ENCODE results near the gene SPATA7.

Gene SPATA7

GRCh38 chr14:88351966-88352691, 33.3 kb upstream of the SPATA7 start:
- Histone ChIP-seq H3K9me3 (ENCODE audit: severe bottlenecking) (no peaks in the 10 kb centered on the region), H3K4me3 (ENCODE audit: low read depth, low read length) (no peak overlapping the region), H3K27me3 (ENCODE audit: insufficient read depth, low read depth, severe bottlenecking) (no peaks in the 10 kb centered on the region), H3K36me3 (no peaks in the 10 kb centered on the region), H3K27ac (no peak overlapping the region)
- no peak for DNase-seq
- TF ChIP-seq CTCF (IDR thresholded peaks at IDR 0.05; ENCODE audit: low read depth, low read length), result no peak

- TF ChIP-seq CTCF (IDR thresholded peaks at IDR 0.05; ENCODE audit: low read depth, low read length), result no peak
- DNase-seq, result no peak
- H3K27me3 ChIP-seq (ENCODE audit: insufficient read depth, low read depth, severe bottlenecking), result no peaks in the 10 kb centered on the region
- H3K4me3 ChIP-seq (ENCODE audit: low read depth, low read length), result no peak overlapping the region
- H3K27ac ChIP-seq, result no peak overlapping the region
- no peaks in the 10 kb centered on the region for H3K9me3 ChIP-seq (ENCODE audit: severe bottlenecking)
- no peaks in the 10 kb centered on the region for H3K36me3 ChIP-seq
These were observed 32.8 kb upstream of the SPATA7 start for GRCh38 chr14:88352698-88353097.

- Histone ChIP-seq H3K4me3 (ENCODE audit: low read depth, low read length) (no peak overlapping the region), H3K36me3 (no peaks in the 10 kb centered on the region), H3K9me3 (ENCODE audit: severe bottlenecking) (no peaks in the 10 kb centered on the region), H3K27me3 (ENCODE audit: insufficient read depth, low read depth, severe bottlenecking) (no peaks in the 10 kb centered on the region), H3K27ac (no peak overlapping the region)
- TF ChIP-seq CTCF (IDR thresholded peaks at IDR 0.05; ENCODE audit: low read depth, low read length), result no peak
- no peak for DNase-seq
These were observed 31.1 kb upstream of the SPATA7 start for GRCh38 chr14:88354358-88354757.

GRCh38 chr14:88359500-88359899, 26.0 kb upstream of the SPATA7 start:
- Histone ChIP-seq H3K27me3 (ENCODE audit: insufficient read depth, low read depth, severe bottlenecking) (no peaks in the 10 kb centered on the region), H3K36me3 (no peaks in the 10 kb centered on the region), H3K9me3 (ENCODE audit: severe bottlenecking) (no peaks in the 10 kb centered on the region), H3K4me3 (ENCODE audit: low read depth, low read length) (no peak overlapping the region), H3K27ac (no peak overlapping the region)
- TF ChIP-seq CTCF (IDR thresholded peaks at IDR 0.05; ENCODE audit: low read depth, low read length), result no peak
- DNase-seq, result no peak

GRCh38 chr14:88363644-88364043, 21.8 kb upstream of the SPATA7 start:
- H3K27ac ChIP-seq, result no peak overlapping the region
- H3K27me3 ChIP-seq (ENCODE audit: insufficient read depth, low read depth, severe bottlenecking), result no peaks in the 10 kb centered on the region
- H3K36me3 ChIP-seq, result no peaks in the 10 kb centered on the region
- TF ChIP-seq CTCF (IDR thresholded peaks at IDR 0.05; ENCODE audit: low read depth, low read length), result no peak
- H3K4me3 ChIP-seq (ENCODE audit: low read depth, low read length), result no peak overlapping the region
- no peak for DNase-seq
- H3K9me3 ChIP-seq (ENCODE audit: severe bottlenecking), result no peaks in the 10 kb centered on the region
